Activated CD4-positive, alpha-beta T cell treated with anti-CD3 and anti-CD28 coated beads, Interleukin-2, amount 10 ng/mL, durations not matched to agents 7 days and 5 days (primary cell): ENCODE measurements around the gene STIM2. TPM values are rescaled to one million over a fixed set of nuclear protein-coding genes. Genes with fewer than 3 reads are reported as not detected.

ENCODE experiments used
- CTCF ChIA-PET: fragments of 350-600 bp; sonication (Branson Sonifier 250); formaldehyde crosslinking; loops from one replicate; lab custom pipeline; 2021; ENCODE audit warnings: antibody characterized with exemption; lab: Charles Lee
- POLR2A ChIA-PET: fragments of 350-600 bp; sonication (Branson Sonifier 250); formaldehyde crosslinking; loops from one replicate; lab custom pipeline; 2021; ENCODE audit warnings: antibody characterized with exemption; lab: Charles Lee
- DNase-seq: peaks from one replicate; pipeline ENCODE4 v3.0.0-alpha.2; 2020
- H3K27ac Mint-ChIP-seq: one replicate; pipeline ENCODE4 v1.8.0; 2021; ENCODE audit warnings: mild to moderate bottlenecking, moderate library complexity, mixed read lengths
- H3K27me3 Mint-ChIP-seq: one replicate; pipeline ENCODE4 v1.8.0; 2021; ENCODE audit warnings: mixed read lengths
- H3K36me3 Mint-ChIP-seq: one replicate; pipeline ENCODE4 v1.8.0; 2021; ENCODE audit warnings: low read depth, mixed read lengths
- H3K4me1 Mint-ChIP-seq: one replicate; pipeline ENCODE4 v1.8.0; 2021; ENCODE audit warnings: mixed read lengths
- H3K4me3 Mint-ChIP-seq: one replicate; pipeline ENCODE4 v1.8.0; 2021; ENCODE audit warnings: mild to moderate bottlenecking, moderate library complexity, mixed read lengths
- H3K9me3 Mint-ChIP-seq: one replicate; pipeline ENCODE4 v1.8.0; 2021; ENCODE audit warnings: mixed read lengths
- total RNA-seq, 2 experiments: library from RNA; stranded (reverse); gene quantifications; one replicate each; pipeline ENCODE4 v1.2.3, GENCODE V29; 2021

The STIM2 gene
- total RNA-seq, 2 experiments from 2014 or later: 56.2 to 61.0 TPM

GRCh38 chr4:26877406-26877805, 16.8 kb downstream of the STIM2 start:
- peaks cover 49% of the 10 kb centered on the region for H3K36me3 Mint-ChIP-seq
- DNase-seq: no peak
- POLR2A ChIA-PET: interaction anchor here (0.6 kb wide), 1 partner anchor 23 kb away, joined by 3 read pairs; no protein-coding TSS in a partner anchor

GRCh38 chr4:26877961-26878360, 17.3 kb downstream of the STIM2 start:
- Mint-ChIP-seq H3K9me3 (peaks cover 12% of the 10 kb centered on the region), H3K36me3 (peaks cover 44% of the 10 kb centered on the region), H3K27me3 (no peaks in the 10 kb centered on the region), H3K4me3 (no peak overlapping the region), H3K27ac (peak overlapping the region; percentile 68), H3K4me1 (peaks cover 62% of the 10 kb centered on the region)
- DNase-seq: no peak
- POLR2A ChIA-PET: no interaction called here
- CTCF ChIA-PET: no interaction called here

More at GRCh38 chr4:26877406-26877805, 16.8 kb downstream of the STIM2 start:
- CTCF ChIA-PET: no interaction called here
- Mint-ChIP-seq H3K27me3 (no peaks in the 10 kb centered on the region), H3K9me3 (peaks cover 12% of the 10 kb centered on the region), H3K4me3 (no peak overlapping the region), H3K27ac (no peak overlapping the region), H3K4me1 (peaks cover 64% of the 10 kb centered on the region)

GRCh38 chr4:26878794-26879391, 18.3 kb downstream of the STIM2 start:
- H3K36me3 Mint-ChIP-seq: peaks cover 44% of the 10 kb centered on the region
- ChIA-PET POLR2A (no interaction called here), CTCF (no interaction called here)
- no peaks in the 10 kb centered on the region for H3K27me3 Mint-ChIP-seq
- H3K27ac Mint-ChIP-seq: peak overlapping the region; percentile 68
- peaks cover 12% of the 10 kb centered on the region for H3K9me3 Mint-ChIP-seq
- no peak overlapping the region for H3K4me3 Mint-ChIP-seq
- no peak for DNase-seq
- peaks cover 61% of the 10 kb centered on the region for H3K4me1 Mint-ChIP-seq

- DNase-seq: no peak
- ChIA-PET CTCF (no interaction called here), POLR2A (interaction anchor here (0.7 kb wide), 1 partner anchor 19 kb away, joined by 3 read pairs; the partner anchor contains the start of gene STIM2)
- peak overlapping the region; percentile 73 for H3K27ac Mint-ChIP-seq
- H3K4me3 Mint-ChIP-seq: no peak overlapping the region
- no peaks in the 10 kb centered on the region for H3K27me3 Mint-ChIP-seq
- H3K36me3 Mint-ChIP-seq: peaks cover 44% of the 10 kb centered on the region
- H3K9me3 Mint-ChIP-seq: peaks cover 12% of the 10 kb centered on the region
- peaks cover 68% of the 10 kb centered on the region for H3K4me1 Mint-ChIP-seq
These were observed 19.2 kb downstream of the STIM2 start for GRCh38 chr4:26879805-26880204.

GRCh38 chr4:26884026-26884425, 23.4 kb downstream of the STIM2 start:
- H3K4me3 Mint-ChIP-seq: peak overlapping the region; percentile 67
- peaks cover 27% of the 10 kb centered on the region for H3K36me3 Mint-ChIP-seq
- H3K9me3 Mint-ChIP-seq: peaks cover 3% of the 10 kb centered on the region
- no peak for DNase-seq
- peaks cover 82% of the 10 kb centered on the region for H3K4me1 Mint-ChIP-seq
- no peaks in the 10 kb centered on the region for H3K27me3 Mint-ChIP-seq
- ChIA-PET CTCF (interaction anchor here (0.8 to 1.1 kb wide), 2 partner anchors 19 to 115 kb away, joined by 3 read pairs; no protein-coding TSS in a partner anchor), POLR2A (interaction anchor here (0.7 to 2.1 kb wide), 2 partner anchors 8 to 23 kb away, joined by 3 to 9 read pairs; partner anchors contain the start of gene STIM2)
- peak overlapping the region; percentile 94 for H3K27ac Mint-ChIP-seq

- POLR2A ChIA-PET: interaction anchor here (0.7 to 2.1 kb wide), 2 partner anchors 9 to 24 kb away, joined by 3 to 9 read pairs; partner anchors contain the start of gene STIM2
These were observed 23.9 kb downstream of the STIM2 start for GRCh38 chr4:26884486-26884988.

GRCh38 chr4:26885912-26886274, 25.3 kb downstream of the STIM2 start:
- peak; percentile 74 for DNase-seq
- H3K27me3 Mint-ChIP-seq: no peaks in the 10 kb centered on the region
- peak overlapping the region; percentile 68 for H3K4me3 Mint-ChIP-seq

More at GRCh38 chr4:26884486-26884988, 23.9 kb downstream of the STIM2 start:
- DNase-seq: no peak
- CTCF ChIA-PET: interaction anchor here (0.8 to 1.1 kb wide), 2 partner anchors 19 to 115 kb away, joined by 3 read pairs; no protein-coding TSS in a partner anchor
- Mint-ChIP-seq H3K36me3 (peaks cover 28% of the 10 kb centered on the region), H3K4me3 (peak overlapping the region; percentile 67), H3K9me3 (peaks cover 5% of the 10 kb centered on the region), H3K4me1 (peaks cover 77% of the 10 kb centered on the region), H3K27ac (peak overlapping the region; percentile 94), H3K27me3 (no peaks in the 10 kb centered on the region)

GRCh38 chr4:26887143-26887542, 26.5 kb downstream of the STIM2 start:
- CTCF ChIA-PET: interaction anchor here (1.1 to 1.8 kb wide), 5 partner anchors 14 to 103 kb away, joined by 3 to 7 read pairs (median 3); partner anchors contain the start of gene STIM2
- H3K9me3 Mint-ChIP-seq: peaks cover 16% of the 10 kb centered on the region
- POLR2A ChIA-PET: interaction anchor here (0.6 kb wide), 2 partner anchors 15 to 54 kb away, joined by 3 to 8 read pairs; no protein-coding TSS in a partner anchor
- no peaks in the 10 kb centered on the region for H3K27me3 Mint-ChIP-seq
- H3K36me3 Mint-ChIP-seq: peaks cover 32% of the 10 kb centered on the region
- H3K4me3 Mint-ChIP-seq: peak overlapping the region; percentile 68
- peak overlapping the region; percentile 94 for H3K27ac Mint-ChIP-seq
- DNase-seq: no peak
- H3K4me1 Mint-ChIP-seq: peaks cover 74% of the 10 kb centered on the region

More at GRCh38 chr4:26885912-26886274, 25.3 kb downstream of the STIM2 start:
- ChIA-PET CTCF (interaction anchor here (1.0 to 1.8 kb wide), 6 partner anchors 13 to 31 kb away, joined by 3 to 7 read pairs (median 3); partner anchors contain the start of gene STIM2), POLR2A (interaction anchor here (1.3 to 2.1 kb wide), 2 partner anchors 25 to 28 kb away, joined by 4 to 9 read pairs; partner anchors contain the start of gene STIM2)
- H3K36me3 Mint-ChIP-seq: peaks cover 30% of the 10 kb centered on the region
- peak overlapping the region; percentile 94 for H3K27ac Mint-ChIP-seq
- H3K4me1 Mint-ChIP-seq: peaks cover 75% of the 10 kb centered on the region
- peaks cover 9% of the 10 kb centered on the region for H3K9me3 Mint-ChIP-seq

- no peak for DNase-seq
- H3K4me3 Mint-ChIP-seq: no peak overlapping the region
- POLR2A ChIA-PET: no interaction called here
- peak overlapping the region; percentile 81 for H3K27ac Mint-ChIP-seq
- CTCF ChIA-PET: interaction anchor here (1.2 kb wide), 1 partner anchor 12 kb away, joined by 3 read pairs; no protein-coding TSS in a partner anchor
- peaks cover 18% of the 10 kb centered on the region for H3K9me3 Mint-ChIP-seq
- peaks cover 73% of the 10 kb centered on the region for H3K4me1 Mint-ChIP-seq
- H3K36me3 Mint-ChIP-seq: peaks cover 38% of the 10 kb centered on the region
- H3K27me3 Mint-ChIP-seq: no peaks in the 10 kb centered on the region
These were observed 27.2 kb downstream of the STIM2 start for GRCh38 chr4:26887809-26888208.

- Mint-ChIP-seq H3K9me3 (peaks cover 18% of the 10 kb centered on the region), H3K27ac (no peak overlapping the region), H3K4me1 (peaks cover 65% of the 10 kb centered on the region), H3K4me3 (no peak overlapping the region), H3K36me3 (peaks cover 42% of the 10 kb centered on the region), H3K27me3 (no peaks in the 10 kb centered on the region)
- CTCF ChIA-PET: no interaction called here
- POLR2A ChIA-PET: no interaction called here
- DNase-seq: no peak
These were observed 28.7 kb downstream of the STIM2 start for GRCh38 chr4:26889356-26889755.

- ChIA-PET POLR2A (no interaction called here), CTCF (interaction anchor here (0.6 to 1.2 kb wide), 3 partner anchors 9 to 23 kb away, joined by 3 to 4 read pairs (median 3); no protein-coding TSS in a partner anchor)
- DNase-seq: no peak
- H3K36me3 Mint-ChIP-seq: peaks cover 49% of the 10 kb centered on the region
- H3K4me3 Mint-ChIP-seq: no peak overlapping the region
- peaks cover 55% of the 10 kb centered on the region for H3K4me1 Mint-ChIP-seq
- H3K9me3 Mint-ChIP-seq: peaks cover 18% of the 10 kb centered on the region
- H3K27ac Mint-ChIP-seq: no peak overlapping the region
- no peaks in the 10 kb centered on the region for H3K27me3 Mint-ChIP-seq
These were observed 30.4 kb downstream of the STIM2 start for GRCh38 chr4:26891054-26891453.

- no peak for DNase-seq
- Mint-ChIP-seq H3K4me3 (no peak overlapping the region), H3K27ac (no peak overlapping the region), H3K36me3 (peaks cover 57% of the 10 kb centered on the region), H3K27me3 (no peaks in the 10 kb centered on the region), H3K9me3 (peaks cover 21% of the 10 kb centered on the region), H3K4me1 (peaks cover 50% of the 10 kb centered on the region)
- CTCF ChIA-PET: no interaction called here
- POLR2A ChIA-PET: no interaction called here
These were observed 31.2 kb downstream of the STIM2 start for GRCh38 chr4:26891867-26892266.
